Keratinocyte (primary cell): Measurements from ENCODE around the gene SPRR1B. TPM values are rescaled to one million over a fixed set of nuclear protein-coding genes. Genes with fewer than 3 reads are reported as not detected.

Experiments used
- DNase-seq: peaks from one replicate; pipeline ENCODE4 v3.0.0-alpha.2; 2011; ENCODE audit warnings: low read depth, missing footprints, low spot score
- FAIRE-seq: peaks from 2 replicates; lab custom pipeline; 2011; peaks lifted over from hg19 to GRCh38; lab: Jason Lieb, UNC
- H2AFZ ChIP-seq: 2 replicates; pipeline ENCODE4 v1.6.0; 2012; ENCODE audit warnings: low read length, control low read depth, inconsistent platforms; ENCODE audit not compliant: control insufficient read depth
- H3K27ac ChIP-seq: 2 replicates; pipeline ENCODE4 v1.5.1; 2011; ENCODE audit warnings: low read length; ENCODE audit not compliant: control insufficient read depth, insufficient read depth
- H3K27me3 ChIP-seq: 3 replicates; pipeline ENCODE4 v1.6.0; 2011; ENCODE audit warnings: low read length; ENCODE audit not compliant: control insufficient read depth, insufficient read depth; ENCODE audit errors: extremely low read depth
- H3K36me3 ChIP-seq, 2 experiments: 2 replicates in 1 of 2; 3 replicates in 1 of 2; pipeline ENCODE4 v1.5.1; 2011; ENCODE audit warnings: low read length in 2 of 2, mild to moderate bottlenecking in 1 of 2; ENCODE audit not compliant: control insufficient read depth in 2 of 2, insufficient read depth in 2 of 2; ENCODE audit errors: extremely low read depth in 1 of 2
- H3K4me1 ChIP-seq: 3 replicates; pipeline ENCODE4 v1.5.1; 2011; ENCODE audit warnings: low read length; ENCODE audit not compliant: control insufficient read depth, insufficient read depth; ENCODE audit errors: extremely low read depth
- H3K4me2 ChIP-seq: 3 replicates; pipeline ENCODE4 v1.6.0; 2011; ENCODE audit warnings: low read depth, low read length; ENCODE audit not compliant: control insufficient read depth, insufficient read depth; ENCODE audit errors: extremely low read depth
- H3K4me3 ChIP-seq, 3 experiments: fragments of 200-600 bp in 1 of 3; sonication (generic) in 1 of 3; 2 replicates in 2 of 3; 3 replicates in 1 of 3; pipeline ENCODE4 v1.5.1; 2011 to 2016; ENCODE audit warnings: low read length in 3 of 3, mild to moderate bottlenecking in 3 of 3, control low read depth in 2 of 3, inconsistent platforms in 1 of 3, low read depth in 1 of 3, mixed read lengths in 1 of 3, mixed run types in 1 of 3, moderate library complexity in 1 of 3; ENCODE audit not compliant: control insufficient read depth in 2 of 3, insufficient read depth in 2 of 3; ENCODE audit errors: extremely low read depth in 1 of 3
- H3K79me2 ChIP-seq: 2 replicates; pipeline ENCODE4 v1.6.0; 2012; ENCODE audit warnings: low read length; ENCODE audit not compliant: control insufficient read depth, insufficient read depth
- H3K9ac ChIP-seq: 3 replicates; pipeline ENCODE4 v1.6.0; 2011; ENCODE audit warnings: low read length; ENCODE audit not compliant: control insufficient read depth, insufficient read depth; ENCODE audit errors: extremely low read depth
- H3K9me1 ChIP-seq: 3 replicates; pipeline ENCODE4 v1.6.0; 2011; ENCODE audit warnings: low read length; ENCODE audit not compliant: control insufficient read depth, insufficient read depth; ENCODE audit errors: extremely low read depth
- H3K9me3 ChIP-seq: 2 replicates; pipeline ENCODE4 v1.5.1; 2012; ENCODE audit warnings: low read depth, low read length; ENCODE audit not compliant: control insufficient read depth
- H4K20me1 ChIP-seq: 3 replicates; pipeline ENCODE4 v1.6.0; 2011; ENCODE audit warnings: low read length; ENCODE audit not compliant: control insufficient read depth, insufficient read depth; ENCODE audit errors: extremely low read depth
- CTCF ChIP-seq, 3 experiments: IDR thresholded peaks in 1 of 3; conservative IDR thresholded peaks in 1 of 3; optimal IDR thresholded peaks in 1 of 3; 2 replicates in 2 of 3; 3 replicates in 1 of 3; pipeline versions ENCODE3 to v1.5.1; 2011; ENCODE audit warnings: low read length in 3 of 3, mild to moderate bottlenecking in 3 of 3, moderate library complexity in 2 of 3, control low read depth in 1 of 3, inconsistent platforms in 1 of 3; ENCODE audit not compliant: insufficient read depth in 2 of 3; ENCODE audit errors: extremely low read depth in 1 of 3
- EZH2 ChIP-seq: IDR thresholded peaks from one replicate; pipeline ENCODE4 v1.6.1; 2012; ENCODE audit warnings: inconsistent platforms, mild to moderate bottlenecking, low read length, moderate library complexity
- dilution Hi-C: fragments of 300-500 bp; cut with MboI; formaldehyde crosslinking; loops from one replicate; pipeline ENCODE4 v1.7.0; 2020; ENCODE audit warnings: low sequenced_read_pairs; ENCODE audit not compliant: extremely low pct_ligation_motif_present
- polyA plus RNA-seq, 5 experiments: library from polyadenylated mRNA; depleted of rRNA in 3 of 5; stranded (reverse) in 3 of 5; stranded (forward) in 1 of 5; unstranded in 1 of 5; fragments of >200 nt; gene quantifications; 1 replicate in 1 of 5; 2 replicates in 3 of 5; 3 replicates in 1 of 5; pipeline versions ENCODE4 v1.2.1 to v1.2.3, GENCODE V29; 2011 to 2012; ENCODE audit warnings: missing spikeins in 2 of 5, low read depth in 1 of 5, low replicate concordance in 1 of 5

Gene SPRR1B
- polyA plus RNA-seq, 1 donor (not counting 4 experiments of a cell fraction or from before 2014, with no cell fraction given): 253 TPM

GRCh38 chr1:153032073-153032472 is 1.1 kb downstream of the SPRR1B start:
- H3K9me3 ChIP-seq: no peaks in the 10 kb centered on the region
- H3K9me1 ChIP-seq: no peaks in the 10 kb centered on the region
- dilution Hi-C loops: no loop called here
- no peak for FAIRE-seq
- TF ChIP-seq EZH2: no peak
- TF ChIP-seq CTCF (optimal IDR thresholded peaks at IDR 0.05 in 1 of 3, IDR thresholded peaks at IDR 0.05 in 1 of 3, conservative IDR thresholded peaks at IDR 0.05 in 1 of 3; ENCODE audit: extremely low read depth in 1 of 3, insufficient read depth in 2 of 3, low read length in 3 of 3): no peak
- H3K27me3 ChIP-seq: no peaks in the 10 kb centered on the region
- H3K27ac ChIP-seq: no peak overlapping the region
- peaks cover 43% of the 10 kb centered on the region for H3K4me1 ChIP-seq
- H2AFZ ChIP-seq: no peak overlapping the region
- no peaks in the 10 kb centered on the region for H3K79me2 ChIP-seq
- H4K20me1 ChIP-seq: no peaks in the 10 kb centered on the region
- H3K4me2 ChIP-seq: peak overlapping the region; percentile 77
- H3K36me3 ChIP-seq: no peaks in the 10 kb centered on the region
- H3K4me3 ChIP-seq: peak overlapping the region in 2 of 3 experiments; percentile 22 to 58
- no peak overlapping the region for H3K9ac ChIP-seq
- no peak for DNase-seq

- TF ChIP-seq CTCF (optimal IDR thresholded peaks at IDR 0.05 in 1 of 3, IDR thresholded peaks at IDR 0.05 in 1 of 3, conservative IDR thresholded peaks at IDR 0.05 in 1 of 3; ENCODE audit: extremely low read depth in 1 of 3, insufficient read depth in 2 of 3, low read length in 3 of 3): peak; percentile 57 to 89 (median 81)
- TF ChIP-seq EZH2: no peak
- dilution Hi-C loops: no loop called here
- Histone ChIP-seq H3K27ac (peak overlapping the region; percentile 91), H3K9ac (peak overlapping the region; percentile 63), H3K27me3 (no peaks in the 10 kb centered on the region), H3K9me1 (no peaks in the 10 kb centered on the region), H4K20me1 (no peaks in the 10 kb centered on the region), H3K4me2 (peak overlapping the region; percentile 86), H3K79me2 (no peaks in the 10 kb centered on the region), H3K9me3 (no peaks in the 10 kb centered on the region), H2AFZ (peak overlapping the region; percentile 46), H3K4me1 (peaks cover 43% of the 10 kb centered on the region), H3K36me3 (no peaks in the 10 kb centered on the region), H3K4me3 (peak overlapping the region in 2 of 3 experiments; percentile 22 to 58)
- FAIRE-seq (peak; percentile 99), DNase-seq (peak; percentile 91)
These were observed 1.8 kb downstream of the SPRR1B start for GRCh38 chr1:153032677-153033308.
